ENCODE data around the gene TUBGCP3.

GRCh38 chr13:112486386-112487126 lies 101.4 kb downstream of the TUBGCP3 start:
- TF ChIP-seq, protein P1, sequence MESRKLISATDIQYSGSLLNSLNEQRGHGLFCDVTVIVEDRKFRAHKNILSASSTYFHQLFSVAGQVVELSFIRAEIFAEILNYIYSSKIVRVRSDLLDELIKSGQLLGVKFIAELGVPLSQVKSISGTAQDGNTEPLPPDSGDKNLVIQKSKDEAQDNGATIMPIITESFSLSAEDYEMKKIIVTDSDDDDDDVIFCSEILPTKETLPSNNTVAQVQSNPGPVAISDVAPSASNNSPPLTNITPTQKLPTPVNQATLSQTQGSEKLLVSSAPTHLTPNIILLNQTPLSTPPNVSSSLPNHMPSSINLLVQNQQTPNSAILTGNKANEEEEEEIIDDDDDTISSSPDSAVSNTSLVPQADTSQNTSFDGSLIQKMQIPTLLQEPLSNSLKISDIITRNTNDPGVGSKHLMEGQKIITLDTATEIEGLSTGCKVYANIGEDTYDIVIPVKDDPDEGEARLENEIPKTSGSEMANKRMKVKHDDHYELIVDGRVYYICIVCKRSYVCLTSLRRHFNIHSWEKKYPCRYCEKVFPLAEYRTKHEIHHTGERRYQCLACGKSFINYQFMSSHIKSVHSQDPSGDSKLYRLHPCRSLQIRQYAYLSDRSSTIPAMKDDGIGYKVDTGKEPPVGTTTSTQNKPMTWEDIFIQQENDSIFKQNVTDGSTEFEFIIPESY (IDR thresholded peaks at IDR 0.05), result no peak
- TF ChIP-seq CTCF (IDR thresholded peaks at IDR 0.05; ENCODE audit: low read depth, low read length, missing input control), result no peak
- TF ChIP-seq MAX (IDR thresholded peaks at IDR 0.05), result no peak
- TF ChIP-seq RAD21 (IDR thresholded peaks at IDR 0.05), result no peak
- no peak for TF ChIP-seq JUND (IDR thresholded peaks at IDR 0.05)
- no peak for TF ChIP-seq ATF3 (IDR thresholded peaks at IDR 0.05)
- no peak for TF ChIP-seq REST (IDR thresholded peaks at IDR 0.05)
- TF ChIP-seq TAF1 (conservative IDR thresholded peaks at IDR 0.05), result no peak
- TF ChIP-seq RXRA (IDR thresholded peaks at IDR 0.05), result no peak
- TF ChIP-seq SP1 (IDR thresholded peaks at IDR 0.05), result no peak
- no peak for TF ChIP-seq YY1 (IDR thresholded peaks at IDR 0.05)
- TF ChIP-seq FOXA1 (IDR thresholded peaks at IDR 0.05), result no peak
- TF ChIP-seq GABPA (IDR thresholded peaks at IDR 0.05 in 1 of 2, conservative IDR thresholded peaks at IDR 0.05 in 1 of 2), result no peak
- no peak for TF ChIP-seq FOXA2 (IDR thresholded peaks at IDR 0.05)
